H1 (cell line): ENCODE measurements around the gene RABEP1. TPM values are rescaled to one million over a fixed set of nuclear protein-coding genes. Genes with fewer than 3 reads are reported as not detected.

Experiments used
- CTBP2 ChIP-seq: IDR thresholded peaks from 2 replicates; pipeline ENCODE4 v1.7.0; 2011; ENCODE audit warnings: borderline replicate concordance, mild to moderate bottlenecking, moderate library complexity, mixed read lengths, low read length; ENCODE audit not compliant: insufficient read depth, insufficient read length
- EP300 ChIP-seq, 2 experiments: IDR thresholded peaks; 1 replicate in 1 of 2; 2 replicates in 1 of 2; pipeline ENCODE4 v1.6.1; 2011 to 2012; ENCODE audit warnings: low read depth in 2 of 2, low read length in 2 of 2, mild to moderate bottlenecking in 2 of 2, borderline replicate concordance in 1 of 2, inconsistent platforms in 1 of 2, moderate library complexity in 1 of 2
- RFX5 ChIP-seq: IDR thresholded peaks from 2 replicates; pipeline ENCODE4 v1.6.1; 2011; ENCODE audit warnings: low read depth, low read length, improper control_type of control experiment, borderline replicate concordance
- RXRA ChIP-seq: IDR thresholded peaks from 2 replicates; pipeline ENCODE4 v1.6.1; 2011; ENCODE audit warnings: low read depth, mild to moderate bottlenecking, low read length, moderate library complexity; ENCODE audit not compliant: insufficient read depth
- SP2 ChIP-seq: IDR thresholded peaks from 2 replicates; pipeline ENCODE4 v1.6.1; 2012; ENCODE audit warnings: mild to moderate bottlenecking, low read length, inconsistent platforms
- YY1 ChIP-seq: IDR thresholded peaks from 2 replicates; pipeline ENCODE4 v1.6.1; 2011; ENCODE audit warnings: low read depth, mild to moderate bottlenecking, low read length
- polyA plus RNA-seq, 7 experiments: library from polyadenylated mRNA; depleted of rRNA in 3 of 7; stranded (reverse) in 5 of 7; unstranded in 2 of 7; fragments of >200 nt in 5 of 7; fragments of 200-250 nt in 2 of 7; gene quantifications; 1 replicate in 5 of 7; 2 replicates in 1 of 7; 4 replicates in 1 of 7; pipeline versions ENCODE4 v1.2.1 to v1.2.3, GENCODE V29; 2011 to 2013; ENCODE audit warnings: missing spikeins in 2 of 7, mixed read lengths in 2 of 7
- total RNA-seq: library from RNA; stranded (reverse); fragmentation: NEBNext Ultra II Directional; extraction: Animal tissue kit (Norgen Biotek cat#: 25700); gene quantifications from 2 replicates; pipeline ENCODE4 v1.2.1, GENCODE V29; 2021

Gene RABEP1
- total and polyA plus RNA-seq, 2 of the 8 experiments (the other 6 are each of a cell fraction or from before 2014, with no cell fraction given), result 8.5 to 52.3 TPM

GRCh38 chr17:5291683-5292350 lies 9.7 kb downstream of the RABEP1 start (continued):
- TF ChIP-seq EP300 (IDR thresholded peaks at IDR 0.05; ENCODE audit: borderline replicate concordance in 1 of 2, low read depth in 2 of 2, low read length in 2 of 2) (no peak), RXRA (no peak), YY1 (no peak), SP2 (no peak), CTBP2 (no peak), RFX5 (no peak)
